D721Med (cell line): ENCODE data around the gene MAPKAP1.

Experiments
- DNase-seq: peaks from one replicate; pipeline ENCODE4 v3.0.0; 2011; ENCODE audit warnings: low spot score; ENCODE audit not compliant: insufficient read length
- FAIRE-seq: peaks from 2 replicates; lab custom pipeline; 2011; peaks lifted over from hg19 to GRCh38; lab: Jason Lieb, UNC
- CTCF ChIP-seq: IDR thresholded peaks from 2 replicates; pipeline ENCODE4 v1.5.1; 2012; ENCODE audit warnings: mild to moderate bottlenecking, control low read depth; ENCODE audit not compliant: insufficient read depth; ENCODE audit errors: missing control alignments

MAPKAP1 gene

GRCh38 chr9:125541840-125542243 is 165.2 kb downstream of the MAPKAP1 start:
- FAIRE-seq (no peak), DNase-seq (no peak)
- TF ChIP-seq CTCF = no peak

GRCh38 chr9:125540497-125540896 is 166.5 kb downstream of the MAPKAP1 start:
- TF ChIP-seq CTCF = no peak
- FAIRE-seq = no peak
- no peak for DNase-seq

GRCh38 chr9:125538092-125538473 is 168.9 kb downstream of the MAPKAP1 start:
- TF ChIP-seq CTCF = no peak
- DNase-seq (no peak), FAIRE-seq (no peak)

GRCh38 chr9:125537442-125538091 is 169.4 kb downstream of the MAPKAP1 start:
- FAIRE-seq (no peak), DNase-seq (no peak)
- TF ChIP-seq CTCF = no peak

GRCh38 chr9:125536776-125537175 is 170.2 kb downstream of the MAPKAP1 start:
- TF ChIP-seq CTCF = no peak
- no peak for DNase-seq
- FAIRE-seq = no peak

- no peak for DNase-seq
- no peak for FAIRE-seq
- no peak for TF ChIP-seq CTCF
Measured at GRCh38 chr9:125536167-125536772, 170.7 kb downstream of the MAPKAP1 start.
